Measurements from ENCODE around the gene PI4KB.

The PI4KB gene

GRCh38 chr1:151346082-151346768 lies 19.0 kb upstream of the PI4KB start:
- no peak for DNase-seq

- no peak for DNase-seq
Observed at GRCh38 chr1:151344291-151344690, 17.1 kb upstream of the PI4KB start.

GRCh38 chr1:151343587-151343986 lies 16.4 kb upstream of the PI4KB start:
- no peak for DNase-seq

GRCh38 chr1:151342569-151342968 lies 15.4 kb upstream of the PI4KB start:
- DNase-seq = no peak

GRCh38 chr1:151342021-151342420 lies 14.8 kb upstream of the PI4KB start:
- no peak for DNase-seq

GRCh38 chr1:151340870-151341754 lies 13.9 kb upstream of the PI4KB start:
- DNase-seq = peak; percentile 24

GRCh38 chr1:151336556-151336955 lies 9.3 kb upstream of the PI4KB start:
- no peak for DNase-seq

- DNase-seq = no peak
Observed at GRCh38 chr1:151334822-151335221, 7.6 kb upstream of the PI4KB start.

- DNase-seq = no peak
Observed at GRCh38 chr1:151327903-151328674, 873 bp upstream of the PI4KB start.

- DNase-seq = no peak
Observed at GRCh38 chr1:151326619-151327222, 495 bp downstream of the PI4KB start.

GRCh38 chr1:151325646-151326429 lies 1.4 kb downstream of the PI4KB start:
- no peak for DNase-seq

GRCh38 chr1:151325231-151325630 lies 2.0 kb downstream of the PI4KB start:
- no peak for DNase-seq

GRCh38 chr1:151324390-151324930 lies 2.8 kb downstream of the PI4KB start:
- no peak for DNase-seq

GRCh38 chr1:151318975-151319374 lies 8.2 kb downstream of the PI4KB start:
- DNase-seq = no peak

GRCh38 chr1:151315565-151316235 lies 11.5 kb downstream of the PI4KB start:
- no peak for DNase-seq

- DNase-seq = no peak
Observed at GRCh38 chr1:151314137-151314875, 12.9 kb downstream of the PI4KB start.

GRCh38 chr1:151313501-151313900 lies 13.7 kb downstream of the PI4KB start:
- no peak for DNase-seq

GRCh38 chr1:151312826-151313225 lies 14.4 kb downstream of the PI4KB start:
- no peak for DNase-seq

- no peak for DNase-seq
Observed at GRCh38 chr1:151312411-151312810, 14.8 kb downstream of the PI4KB start.

GRCh38 chr1:151311589-151312331 lies 15.5 kb downstream of the PI4KB start:
- no peak for DNase-seq
